ENCODE measurements around the gene FOS.

DNA sequence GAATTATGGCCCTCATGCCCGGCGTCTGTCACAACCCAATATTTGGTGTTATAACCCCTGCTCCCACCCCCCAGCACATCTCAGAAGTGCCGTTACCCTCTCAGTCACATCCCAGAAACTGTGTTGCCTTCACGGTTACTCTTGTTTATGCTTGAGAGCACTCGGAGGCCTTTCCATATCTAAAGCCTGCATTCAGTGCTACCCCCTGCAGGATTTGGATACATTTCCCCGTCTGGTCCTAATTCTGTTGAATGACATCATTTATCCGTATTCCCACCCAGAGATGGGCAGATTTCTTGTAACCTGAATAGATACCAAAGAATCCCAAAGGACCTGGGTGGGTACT, 19.1 kb upstream of the FOS start:
- TF ChIP-seq EP300 (IDR thresholded peaks at IDR 0.05) (no peak), POLR2A (IDR thresholded peaks at IDR 0.05) (no peak), POLR2AphosphoS5 (IDR thresholded peaks at IDR 0.05) (no peak)
- TF ChIP-seq, protein P1, sequence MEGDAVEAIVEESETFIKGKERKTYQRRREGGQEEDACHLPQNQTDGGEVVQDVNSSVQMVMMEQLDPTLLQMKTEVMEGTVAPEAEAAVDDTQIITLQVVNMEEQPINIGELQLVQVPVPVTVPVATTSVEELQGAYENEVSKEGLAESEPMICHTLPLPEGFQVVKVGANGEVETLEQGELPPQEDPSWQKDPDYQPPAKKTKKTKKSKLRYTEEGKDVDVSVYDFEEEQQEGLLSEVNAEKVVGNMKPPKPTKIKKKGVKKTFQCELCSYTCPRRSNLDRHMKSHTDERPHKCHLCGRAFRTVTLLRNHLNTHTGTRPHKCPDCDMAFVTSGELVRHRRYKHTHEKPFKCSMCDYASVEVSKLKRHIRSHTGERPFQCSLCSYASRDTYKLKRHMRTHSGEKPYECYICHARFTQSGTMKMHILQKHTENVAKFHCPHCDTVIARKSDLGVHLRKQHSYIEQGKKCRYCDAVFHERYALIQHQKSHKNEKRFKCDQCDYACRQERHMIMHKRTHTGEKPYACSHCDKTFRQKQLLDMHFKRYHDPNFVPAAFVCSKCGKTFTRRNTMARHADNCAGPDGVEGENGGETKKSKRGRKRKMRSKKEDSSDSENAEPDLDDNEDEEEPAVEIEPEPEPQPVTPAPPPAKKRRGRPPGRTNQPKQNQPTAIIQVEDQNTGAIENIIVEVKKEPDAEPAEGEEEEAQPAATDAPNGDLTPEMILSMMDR (IDR thresholded peaks at IDR 0.05), result peak in 2 of 4 experiments; percentile 20 to 42
